GM18505 (cell line): Measurements from ENCODE around the gene CPPED1.

ENCODE experiments used
- ATAC-seq: cut with Tn5 transposase; IDR thresholded peaks from one replicate; pipeline ENCODE4 v1.9.1; 2021; ENCODE audit not compliant: unreplicated experiment
- POLR2A ChIP-seq: IDR thresholded peaks from 4 replicates; pipeline ENCODE4 v1.6.1; 2011; ENCODE audit warnings: borderline replicate concordance; ENCODE audit not compliant: insufficient read depth, insufficient read length; ENCODE audit errors: extremely low read depth

Gene CPPED1

DNA sequence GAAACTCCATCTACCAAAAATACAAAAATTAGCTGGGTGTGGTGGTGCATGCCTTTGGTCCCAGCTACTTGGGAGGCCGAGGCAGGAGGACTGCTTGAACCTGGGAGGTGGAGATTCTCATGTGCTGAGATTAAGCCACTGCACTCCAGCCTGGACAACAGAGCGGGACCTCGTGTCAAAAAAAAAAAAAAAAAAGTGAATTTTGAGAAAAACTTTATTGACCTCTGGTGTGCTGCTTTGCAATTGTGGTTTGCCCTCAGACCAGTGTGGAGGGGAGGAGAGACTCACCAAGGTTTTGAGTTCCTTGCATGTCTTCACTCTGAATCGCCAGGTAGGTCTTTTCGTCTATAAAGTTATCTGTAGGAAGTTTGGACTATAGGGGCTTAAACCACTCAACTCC lies 145.2 kb downstream of the CPPED1 start:
- no peak for ATAC-seq

DNA sequence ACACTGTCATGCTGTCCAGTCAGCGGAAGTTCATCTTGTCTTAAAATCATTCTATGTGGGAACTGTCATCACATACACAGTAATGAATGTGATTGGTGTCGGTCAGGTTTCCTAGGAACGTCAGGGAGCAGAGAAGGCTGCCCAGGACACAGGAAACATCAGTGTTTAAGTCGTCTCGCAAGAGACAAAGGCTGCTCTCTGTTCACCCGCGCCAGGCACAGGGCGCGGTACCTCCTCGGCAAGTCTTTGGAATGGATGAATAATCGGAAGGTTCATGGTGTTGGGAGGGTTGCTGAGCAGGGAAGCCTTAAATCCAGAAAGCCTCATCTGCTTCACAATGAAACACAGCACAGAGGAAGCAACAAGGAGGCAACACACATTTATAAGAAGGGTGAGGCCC lies 148.2 kb downstream of the CPPED1 start:
- no peak for ATAC-seq
- TF ChIP-seq POLR2A = no peak

More for the DNA sequence above, 145.2 kb downstream of the CPPED1 start:
- no peak for TF ChIP-seq POLR2A

DNA sequence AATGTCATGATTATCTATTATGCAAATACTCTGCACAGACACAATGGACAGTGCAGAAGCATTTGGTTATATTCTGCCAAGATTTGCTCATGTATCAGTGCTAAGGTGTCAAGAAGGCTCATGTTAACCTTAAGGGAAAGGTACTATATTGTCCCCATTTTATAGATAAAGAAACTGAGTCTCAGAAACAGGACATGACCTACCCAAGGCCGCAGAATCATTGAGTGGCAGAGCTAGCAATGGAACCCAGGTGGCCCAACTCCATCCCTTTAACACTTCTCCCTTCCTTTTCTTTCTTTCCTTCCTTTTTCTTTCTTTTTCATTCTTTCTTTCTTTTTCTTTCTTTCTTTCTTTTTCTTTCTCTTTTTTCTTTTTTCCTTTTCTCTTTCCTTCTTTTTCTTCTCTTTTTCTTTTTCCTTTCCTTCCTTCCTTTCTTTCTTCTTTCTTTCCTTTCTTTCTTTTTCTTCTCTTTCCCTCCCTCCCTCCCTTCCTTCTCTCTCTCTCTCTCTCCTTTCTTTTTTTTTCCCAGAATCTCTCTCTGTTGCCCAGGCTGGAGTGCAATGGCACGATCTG lies 149.8 kb downstream of the CPPED1 start:
- ATAC-seq = no peak
- no peak for TF ChIP-seq POLR2A

DNA sequence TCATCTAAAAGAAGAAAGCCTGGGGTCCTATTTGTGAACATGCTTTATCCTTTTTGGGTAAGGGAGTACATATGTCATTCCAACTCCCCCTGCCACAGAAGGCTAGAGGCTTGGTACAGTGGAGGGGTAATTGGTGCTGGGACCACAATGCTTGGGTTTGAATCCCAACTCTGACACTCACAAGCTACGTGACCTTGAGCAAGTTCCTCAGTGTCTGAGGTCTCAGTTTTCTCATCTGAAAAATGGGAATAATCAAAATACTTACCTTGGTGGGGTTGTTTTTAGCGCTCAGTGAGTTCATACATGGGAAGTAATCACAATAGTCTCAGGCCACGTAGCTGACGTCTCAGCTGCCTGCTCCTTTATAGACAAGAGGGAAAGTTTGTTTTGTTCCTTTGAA lies 150.8 kb downstream of the CPPED1 start:
- no peak for TF ChIP-seq POLR2A

DNA sequence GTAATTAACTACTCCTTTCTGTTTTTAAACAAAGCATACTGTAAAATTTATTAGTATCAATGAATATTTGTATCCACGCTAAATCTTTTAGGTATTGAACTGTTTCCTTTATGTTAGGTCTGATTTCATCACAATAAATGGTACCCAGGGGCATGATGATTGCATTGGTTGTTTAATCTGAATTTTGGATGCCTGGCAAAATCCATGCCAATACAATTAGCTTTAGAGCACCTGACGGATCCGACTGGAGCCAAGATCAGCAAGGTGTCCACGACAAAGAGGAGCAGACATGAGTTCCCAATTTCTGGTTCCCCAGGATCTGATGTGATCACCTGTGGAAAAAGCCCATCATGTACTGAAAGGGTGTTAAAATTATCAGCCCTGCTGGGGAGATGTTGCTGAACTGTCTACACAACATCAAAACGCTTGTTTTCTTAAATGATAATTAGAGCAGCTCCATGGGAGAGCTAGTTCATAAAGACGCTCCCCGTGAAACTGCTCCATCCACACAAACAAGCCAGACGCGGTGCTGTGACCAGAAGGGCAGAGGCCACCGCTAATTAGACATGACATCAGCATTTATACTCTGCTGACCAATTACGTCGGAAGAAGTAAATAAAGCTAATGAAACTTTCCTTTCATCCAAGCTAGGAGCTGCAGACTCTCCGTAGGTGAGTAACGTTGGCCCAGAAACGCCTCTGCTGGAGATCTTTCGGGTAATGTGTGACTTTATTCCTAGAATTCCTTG lies 151.7 kb downstream of the CPPED1 start:
- ATAC-seq = no peak
- no peak for TF ChIP-seq POLR2A

More for the DNA sequence above, 150.8 kb downstream of the CPPED1 start:
- no peak for ATAC-seq

DNA sequence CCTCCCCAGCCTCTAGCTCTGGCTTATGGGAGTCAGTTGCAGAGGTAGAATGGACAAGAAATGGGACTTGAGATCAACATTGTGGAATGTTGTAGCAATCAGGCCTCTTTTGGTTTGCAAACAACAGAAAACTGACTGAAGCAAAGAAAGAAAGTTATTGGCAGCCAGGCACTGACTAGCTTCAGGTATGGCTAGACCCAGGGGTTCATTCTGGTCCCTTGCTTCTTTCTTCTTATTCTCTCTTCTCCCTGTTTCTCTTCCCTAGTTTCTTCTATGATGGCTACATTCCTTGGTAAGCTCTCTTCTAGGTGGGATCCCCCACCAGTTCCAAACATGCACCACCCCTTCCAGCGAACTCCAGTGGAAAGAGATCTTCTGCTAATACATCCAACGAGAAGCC lies 154.3 kb downstream of the CPPED1 start:
- TF ChIP-seq POLR2A = no peak
- no peak for ATAC-seq

DNA sequence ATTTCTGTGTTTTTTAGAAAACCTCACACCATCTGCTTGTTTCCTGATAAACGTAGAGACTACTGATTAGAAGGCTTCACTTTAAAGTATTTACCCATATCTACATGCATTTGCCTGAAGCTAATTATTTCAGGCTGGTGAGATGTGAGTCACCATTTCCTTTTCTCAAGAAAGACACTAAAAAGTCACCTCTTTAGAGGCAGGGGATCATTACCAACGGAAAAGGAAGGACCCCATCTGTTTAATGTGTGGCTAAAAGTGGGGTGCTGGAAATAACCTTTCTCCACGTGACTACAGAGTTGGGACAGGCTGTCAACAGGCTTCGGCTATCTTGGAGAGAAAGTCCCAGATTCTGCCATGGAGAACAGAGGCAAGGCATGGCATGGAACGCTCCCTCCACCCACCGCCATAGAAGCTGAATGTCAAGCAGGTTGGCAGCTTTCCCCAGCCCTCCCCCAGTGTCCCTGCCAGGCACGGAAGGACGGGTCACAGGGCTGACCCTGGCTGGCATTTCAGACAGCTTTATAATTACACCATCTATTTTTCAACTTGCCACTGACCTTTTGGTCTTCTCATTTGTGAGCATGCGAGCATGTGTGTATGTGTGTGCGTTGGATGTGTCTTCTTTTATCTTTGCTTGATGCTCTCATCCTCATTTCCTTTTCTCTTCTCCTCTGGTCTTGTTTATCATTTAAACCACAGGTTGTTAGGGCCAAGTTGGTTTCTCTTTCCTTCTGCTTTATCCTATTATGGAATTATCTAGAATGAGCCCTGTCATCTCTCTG lies 157.0 kb downstream of the CPPED1 start:
- TF ChIP-seq POLR2A = no peak
- no peak for ATAC-seq

DNA sequence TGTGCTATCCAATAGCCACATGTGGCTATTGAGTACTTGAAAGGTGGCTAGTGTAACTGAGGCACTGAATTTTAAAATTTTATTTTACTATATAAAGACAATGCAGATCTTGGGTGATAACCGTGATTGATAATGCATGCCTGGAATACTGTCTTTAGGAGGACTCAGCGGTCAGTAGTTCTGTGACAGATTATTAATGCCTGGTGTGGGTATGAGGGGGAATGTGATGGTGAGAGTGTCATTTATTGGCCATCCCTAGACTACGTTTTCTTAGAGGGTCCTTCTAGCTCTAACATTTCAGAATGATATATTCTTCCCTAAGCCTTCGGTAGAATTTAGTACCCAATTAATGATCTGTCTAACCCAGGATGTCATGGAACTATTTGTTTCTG lies 157.6 kb downstream of the CPPED1 start:
- TF ChIP-seq POLR2A = no peak
- no peak for ATAC-seq

DNA sequence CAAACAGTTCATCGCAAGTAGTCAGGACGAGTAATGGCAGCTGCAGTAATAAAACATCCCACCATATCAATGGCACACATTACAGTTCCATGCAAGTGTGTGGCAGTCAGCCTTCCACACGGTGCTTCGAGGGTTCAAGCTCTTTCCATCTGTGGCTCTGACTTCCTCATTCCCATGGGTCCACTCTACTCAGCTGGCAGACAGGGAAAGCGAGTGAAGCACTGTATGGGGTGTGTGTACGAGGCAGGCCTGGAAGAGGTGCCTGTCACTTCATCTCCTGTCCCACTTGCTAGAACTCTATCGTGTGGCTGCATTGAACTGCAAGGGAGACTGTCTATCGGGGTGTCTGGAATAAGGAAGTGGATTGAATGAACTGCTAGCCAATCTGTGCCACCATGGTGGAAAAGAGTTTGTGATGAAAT lies 160.6 kb downstream of the CPPED1 start:
- no peak for TF ChIP-seq POLR2A
- ATAC-seq = no peak

DNA sequence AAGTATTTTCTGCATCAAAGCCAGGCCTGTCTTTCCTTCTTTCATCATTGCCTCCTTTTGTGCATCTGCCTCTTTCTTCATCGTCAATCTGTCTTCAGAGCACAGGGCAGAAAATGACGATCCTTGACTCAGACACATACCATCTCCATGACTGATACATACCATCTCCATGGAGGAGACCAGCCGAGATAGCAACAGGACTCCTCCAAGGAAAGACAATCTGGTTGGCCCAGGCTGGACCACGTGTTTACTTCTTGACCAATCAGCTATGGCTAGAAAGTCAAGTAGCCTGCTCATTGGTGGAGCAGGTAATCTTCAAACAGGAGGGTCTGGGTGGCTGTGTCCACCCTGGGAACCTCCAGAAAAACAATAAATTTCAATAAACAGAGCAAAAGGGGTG lies 164.6 kb downstream of the CPPED1 start:
- no peak for TF ChIP-seq POLR2A
- ATAC-seq = no peak

DNA sequence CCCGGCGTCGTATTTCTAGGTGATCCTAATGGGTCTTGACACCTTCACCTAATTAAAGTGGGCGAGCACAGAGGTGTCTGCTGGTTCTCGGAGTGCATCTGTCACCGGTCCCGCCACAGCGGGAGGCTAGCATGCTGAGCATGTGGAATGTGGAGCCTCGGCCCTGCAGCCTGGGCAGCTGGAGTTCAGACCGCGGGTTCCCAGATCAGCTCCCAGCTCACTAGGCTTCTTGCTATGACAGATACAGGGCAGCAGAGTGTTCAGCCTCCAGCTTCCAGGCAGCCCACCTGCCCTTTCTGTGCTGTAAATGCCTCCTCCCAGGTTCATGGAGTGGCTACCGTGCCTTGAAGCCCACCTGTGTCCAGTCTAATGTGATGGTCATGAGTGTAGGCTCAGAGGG lies 166.7 kb downstream of the CPPED1 start:
- no peak for ATAC-seq
- TF ChIP-seq POLR2A = no peak

DNA sequence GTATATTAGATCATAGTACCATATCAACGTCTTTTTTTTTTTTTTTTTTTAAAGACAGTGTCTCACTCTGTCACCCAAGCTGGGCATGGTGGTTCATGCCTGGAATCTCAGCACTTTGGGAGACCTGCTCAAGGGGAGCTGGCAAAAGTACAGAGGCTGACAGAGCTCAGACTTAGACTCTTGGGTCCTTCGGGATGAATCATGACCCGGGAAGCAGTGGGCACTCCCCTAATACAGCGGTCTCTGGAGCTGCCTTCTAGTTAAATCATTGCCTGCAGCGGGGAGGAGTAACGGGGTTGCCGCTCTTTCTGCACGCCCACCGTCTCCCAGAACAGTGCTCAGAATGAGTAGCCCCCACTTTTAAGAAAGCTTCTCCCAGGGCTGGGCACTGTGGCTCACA lies 174.4 kb downstream of the CPPED1 start:
- no peak for TF ChIP-seq POLR2A
- ATAC-seq = no peak

DNA sequence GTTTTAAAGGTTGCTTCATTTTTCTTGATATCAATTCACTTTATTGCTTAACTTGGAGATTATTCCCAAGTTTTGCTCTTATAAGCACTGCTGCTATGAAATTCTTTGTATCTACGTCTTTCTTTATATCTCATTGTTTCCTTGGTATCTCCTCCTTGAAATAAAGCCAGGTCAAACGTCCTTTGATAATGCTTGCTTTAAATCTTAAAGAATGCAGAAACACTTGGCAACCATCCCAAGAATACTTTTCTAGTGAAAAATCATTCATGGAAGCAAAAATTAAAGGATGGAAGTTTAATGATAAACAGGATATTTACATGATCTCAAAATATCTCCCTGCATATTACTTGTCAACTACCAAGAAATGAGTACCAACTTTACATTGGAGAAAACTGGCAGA lies 175.2 kb downstream of the CPPED1 start:
- ATAC-seq = no peak
- TF ChIP-seq POLR2A = no peak

DNA sequence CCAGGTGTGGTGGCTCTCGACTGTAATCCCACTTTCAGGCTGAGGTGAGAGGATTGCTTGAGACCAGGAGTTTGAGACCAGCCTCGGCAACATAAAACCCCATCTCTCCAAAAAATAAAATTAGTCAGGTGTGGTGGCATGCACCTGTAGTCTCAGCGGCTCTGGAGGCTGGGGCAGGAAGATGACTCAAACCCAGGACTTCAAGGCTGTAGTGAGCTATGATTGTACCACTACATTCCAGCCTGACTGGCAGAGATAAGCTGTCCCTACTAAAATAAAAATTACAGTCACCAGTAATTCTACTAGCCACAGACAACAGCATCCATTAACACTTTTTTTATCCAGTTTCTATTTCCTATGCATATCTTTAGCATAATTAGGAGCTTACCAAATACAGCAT lies 176.3 kb downstream of the CPPED1 start:
- no peak for ATAC-seq
- TF ChIP-seq POLR2A = no peak

DNA sequence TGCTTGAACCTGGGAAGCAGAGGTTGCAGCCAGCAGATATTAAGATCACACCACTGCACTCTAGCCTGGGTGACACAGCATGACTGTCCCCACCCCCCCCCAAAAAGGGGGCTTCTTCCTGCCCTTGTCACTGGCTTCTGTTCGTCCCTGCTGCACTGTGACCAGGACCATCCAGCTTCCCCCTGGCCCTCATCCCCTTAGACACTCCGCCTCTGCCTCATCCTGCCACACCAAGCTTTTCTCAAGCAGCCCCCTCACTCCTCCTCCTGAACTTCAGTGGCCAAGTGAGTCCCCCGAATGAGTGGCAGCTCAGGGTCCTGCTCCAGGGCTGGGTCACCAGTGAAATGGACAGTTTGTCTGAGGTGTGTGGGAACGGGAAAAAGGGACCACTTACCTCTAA lies 177.3 kb downstream of the CPPED1 start:
- no peak for ATAC-seq
- no peak for TF ChIP-seq POLR2A

DNA sequence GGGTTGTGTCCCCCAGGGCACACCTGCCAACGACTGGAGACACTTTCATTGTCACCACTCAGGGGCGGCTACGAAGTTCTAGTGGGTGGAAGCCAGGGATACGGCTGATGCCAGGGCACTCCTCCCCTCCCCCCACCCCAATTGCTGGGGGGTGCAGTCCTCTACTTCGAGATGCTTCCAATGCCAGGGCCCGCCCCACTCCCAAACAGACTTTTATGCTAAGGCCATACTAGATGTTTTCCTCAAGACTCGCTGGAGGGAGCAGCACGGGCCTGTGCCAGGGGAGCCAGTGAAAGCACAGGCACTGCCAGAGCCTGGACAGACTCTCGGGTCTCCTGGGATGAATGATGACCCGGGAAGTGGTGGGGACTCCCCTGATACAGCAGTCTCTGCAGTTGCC lies 178.0 kb downstream of the CPPED1 start:
- ATAC-seq = no peak
- no peak for TF ChIP-seq POLR2A
